SK-N-SH (cell line): ENCODE data around the gene NTMT1.

ENCODE experiments used
- CTCF ChIP-seq: fragments of 200-600 bp; sonication (generic); IDR thresholded peaks from 2 replicates; pipeline ENCODE4 v1.6.1; 2017; ENCODE audit warnings: antibody characterized with exemption, mild to moderate bottlenecking, moderate library complexity
- EP300 ChIP-seq, 2 experiments: IDR thresholded peaks; 2 replicates each; pipeline versions ENCODE4 v1.4.0 to v1.6.1; 2012; ENCODE audit warnings: borderline replicate concordance in 1 of 2, low read depth in 1 of 2, low read length in 1 of 2

GRCh38 chr9:129676287-129676686 is 50.3 kb downstream of the NTMT1 start:
- TF ChIP-seq EP300 (IDR thresholded peaks at IDR 0.05; ENCODE audit: borderline replicate concordance in 1 of 2, low read depth in 1 of 2, low read length in 1 of 2) (no peak), CTCF (no peak)
